ENCODE measurements around the gene GPR101. TPM values are rescaled to one million over a fixed set of nuclear protein-coding genes. Genes with fewer than 3 reads are reported as not detected.

GPR101 gene
- total RNA-seq = not detected

DNA sequence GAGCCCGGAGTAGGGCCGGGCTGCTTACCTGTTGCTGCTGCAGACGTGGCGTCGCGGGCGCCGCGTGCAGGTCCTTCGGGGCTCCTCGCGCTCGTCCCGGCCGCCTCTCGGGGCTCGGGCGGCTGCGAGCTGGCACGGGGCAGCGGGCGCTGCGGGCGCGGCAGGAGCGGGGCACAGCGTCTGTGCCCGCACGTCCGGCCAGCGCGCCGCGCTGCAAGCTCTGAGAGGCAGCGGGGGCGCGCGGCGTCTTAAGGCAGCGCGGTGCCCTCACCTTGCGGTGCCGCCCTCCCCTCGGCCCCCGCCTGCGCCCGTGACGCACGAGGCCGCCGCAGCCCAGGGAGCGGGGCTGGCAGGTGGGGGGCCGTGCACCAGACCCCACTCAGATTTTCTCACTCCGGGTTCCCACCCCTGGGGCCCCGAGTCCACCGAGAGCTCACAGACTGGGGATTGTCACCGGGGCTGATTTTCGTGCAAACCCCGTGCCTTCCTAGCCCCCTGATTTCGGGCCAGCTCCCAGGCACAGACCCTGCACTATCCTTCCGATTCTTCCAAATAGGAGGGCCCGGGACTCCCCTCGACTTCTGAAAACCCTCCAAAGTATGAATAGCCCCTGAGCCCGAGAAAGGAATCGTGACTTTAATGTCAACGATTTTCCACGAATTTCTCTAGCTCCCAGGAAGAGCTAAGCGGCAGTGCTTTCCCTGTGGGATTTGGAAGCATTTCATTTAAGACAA, at the start of gene GPR101:
TSS of gene GPR101 (minus strand) at position 222 of the 734 bp plus-strand sequence. CDS start 2,321 bp downstream, outside the sequence.

Other genes starting within 250 kb of the GPR101 start
- gene RBMX, start 153.3 kb downstream of the GPR101 start, total RNA-seq = 474 TPM